ENCODE data around the gene ESRRA.

- TF ChIP-seq ARNT (IDR thresholded peaks at IDR 0.05) (no peak), BHLHE40 (IDR thresholded peaks at IDR 0.05; ENCODE audit: borderline replicate concordance) (no peak), NFRKB (IDR thresholded peaks at IDR 0.05) (no peak), TARDBP (IDR thresholded peaks at IDR 0.05) (no peak)
These were observed 41.4 kb upstream of the ESRRA start for GRCh38 chr11:64263947-64264317.

Measured in HEK293T (cell line).